Fibroblast of skin of back (primary cell): Measurements from ENCODE around the gene CYFIP1.

Source experiments
- DNase-seq: peaks from one replicate; pipeline ENCODE4 v3.0.0-alpha.2; 2013

The CYFIP1 gene

DNA sequence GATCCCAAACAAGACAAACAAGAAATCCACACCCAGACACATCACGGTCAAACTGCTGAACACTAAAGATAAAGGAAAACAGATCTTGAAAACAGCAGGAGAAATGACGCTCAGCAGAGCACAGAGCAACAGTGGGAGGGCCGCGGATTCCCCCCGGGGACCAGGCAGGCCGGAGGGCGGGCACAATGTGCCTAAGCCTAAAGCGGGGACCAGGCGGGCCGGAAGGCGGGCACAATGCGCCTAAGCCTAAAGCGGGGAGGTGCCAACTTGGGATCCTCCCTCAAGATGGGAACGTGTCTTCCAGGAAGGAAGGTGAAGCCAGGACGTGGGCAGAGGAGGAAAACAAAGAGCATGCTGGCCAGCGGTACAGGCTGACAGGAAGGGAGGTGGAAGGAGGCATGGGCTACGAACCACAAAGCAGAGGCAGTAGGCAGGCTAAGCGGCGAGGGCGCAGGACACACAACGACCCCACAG is 31.1 kb downstream of the CYFIP1 start:
- DNase-seq, result peak; percentile 75

DNA sequence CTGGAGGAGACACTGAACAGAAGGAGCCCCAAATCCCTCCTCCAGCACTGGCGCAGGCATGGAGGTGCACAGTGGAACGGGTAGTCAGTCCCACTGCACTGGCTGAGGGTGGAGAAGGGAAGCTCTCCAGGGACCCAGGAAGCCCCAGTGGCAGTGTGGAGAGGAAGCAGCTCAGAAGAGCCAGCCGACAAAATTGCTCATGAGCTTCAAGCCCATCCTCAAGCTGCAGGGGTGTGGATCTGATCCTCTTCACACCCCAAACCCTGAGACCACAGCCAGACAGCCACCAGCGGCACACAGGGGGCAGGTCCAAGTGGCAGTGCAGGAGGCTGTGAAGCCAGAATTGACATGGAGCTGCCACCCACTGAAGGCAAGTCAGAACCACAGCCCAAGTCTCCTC is 32.1 kb downstream of the CYFIP1 start:
- DNase-seq, result no peak

DNA sequence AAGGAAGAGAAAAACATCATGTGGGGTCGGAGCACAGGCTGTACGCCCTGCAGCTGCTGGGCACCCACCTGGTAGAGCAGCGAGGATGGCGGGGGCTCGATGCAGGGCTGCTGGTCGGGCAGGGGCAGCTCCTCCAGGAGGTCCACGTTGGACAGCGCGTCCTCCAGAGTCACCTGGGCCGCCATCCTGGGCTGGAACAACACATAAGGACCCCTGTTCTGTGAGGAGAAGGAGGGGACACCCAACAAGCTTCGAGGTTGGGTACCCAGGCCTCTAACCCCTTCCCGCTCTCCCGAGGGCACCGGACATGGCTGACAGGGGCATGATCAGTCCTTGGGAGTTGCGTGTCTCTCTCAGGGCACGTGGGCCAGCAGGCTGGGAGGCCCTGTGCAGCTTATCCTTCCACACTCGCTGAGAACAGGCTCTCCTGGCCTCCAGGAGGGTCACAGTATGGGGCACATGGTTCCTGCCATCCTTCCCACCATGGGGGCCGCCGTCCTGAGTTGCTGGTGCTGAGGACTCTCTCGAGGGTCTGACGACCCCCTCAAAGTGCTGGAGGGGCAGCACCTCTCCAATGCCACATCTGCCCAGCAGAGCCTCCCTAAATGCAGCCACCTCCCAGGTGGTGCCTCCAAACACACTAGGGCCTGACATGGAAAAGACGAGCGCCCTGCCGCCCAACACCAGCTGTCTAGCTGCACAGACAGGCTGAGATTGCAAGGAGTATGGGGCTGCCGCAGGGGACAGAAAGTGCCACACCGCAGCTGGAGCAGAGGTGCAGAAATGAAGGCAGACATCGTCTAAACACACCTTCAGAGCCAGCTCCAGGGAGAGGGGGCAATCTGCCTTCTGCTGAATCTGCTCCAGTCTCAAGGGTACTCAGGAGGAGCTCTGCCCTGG is 32.8 kb downstream of the CYFIP1 start:
- no peak for DNase-seq

DNA sequence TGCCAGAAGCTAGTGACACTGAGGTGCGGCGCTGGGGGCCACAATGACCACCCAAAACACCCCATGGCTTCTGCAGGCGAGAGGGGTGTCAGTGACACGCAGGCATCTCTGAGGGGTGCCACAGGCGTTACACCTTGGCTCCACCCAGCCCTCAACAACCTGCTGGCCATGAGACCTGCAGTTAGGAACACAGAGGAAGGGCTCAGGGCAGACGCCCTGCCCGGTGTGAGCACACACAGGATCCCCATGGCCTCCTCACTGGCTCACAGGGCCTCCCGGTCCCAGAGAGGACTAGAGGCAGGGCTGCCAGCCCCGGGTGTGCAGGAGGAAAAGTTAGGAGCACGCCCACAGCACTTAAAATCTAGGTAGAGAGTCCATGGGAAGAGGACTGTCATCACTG is 35.1 kb downstream of the CYFIP1 start:
- DNase-seq, result no peak

DNA sequence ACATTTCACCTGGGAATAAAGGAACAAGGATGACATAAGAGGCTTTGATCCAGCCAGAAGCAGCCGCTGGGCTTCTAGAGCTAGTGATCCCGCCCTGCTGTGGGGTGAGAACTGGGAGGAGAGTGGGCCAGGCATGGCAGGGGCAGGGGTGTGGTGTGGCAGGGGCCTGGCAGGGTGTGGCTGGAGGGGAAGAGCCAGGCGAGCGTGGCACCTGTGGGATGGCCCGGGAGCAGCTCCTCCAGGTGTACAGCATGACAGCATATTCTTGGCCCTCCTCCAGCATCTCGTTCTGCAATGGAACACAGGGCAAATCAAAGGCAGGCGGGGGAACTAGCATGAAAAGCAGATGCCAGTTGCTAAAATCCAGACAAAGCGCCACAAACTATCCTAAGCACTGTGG is 35.5 kb downstream of the CYFIP1 start:
- no peak for DNase-seq

DNA sequence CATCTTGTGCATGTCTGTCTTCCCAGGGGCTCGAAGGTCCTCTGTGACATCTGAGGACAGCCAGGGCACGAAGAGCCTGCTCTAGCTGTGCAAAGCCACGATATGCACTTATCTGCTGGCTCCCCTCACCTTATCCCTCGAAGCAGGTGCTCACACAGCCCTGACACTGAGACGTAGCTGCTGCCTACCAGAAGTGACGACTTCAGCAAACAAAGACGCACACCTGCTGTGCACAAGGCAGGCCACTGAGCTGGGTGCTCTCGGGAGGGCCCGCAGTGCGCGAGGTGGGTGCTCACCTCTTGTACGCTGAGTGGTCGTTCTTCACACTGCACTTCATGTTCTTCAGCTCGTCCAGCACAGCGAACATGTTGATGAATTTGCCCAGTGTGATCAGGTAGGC is 37.3 kb downstream of the CYFIP1 start:
- DNase-seq, result no peak

DNA sequence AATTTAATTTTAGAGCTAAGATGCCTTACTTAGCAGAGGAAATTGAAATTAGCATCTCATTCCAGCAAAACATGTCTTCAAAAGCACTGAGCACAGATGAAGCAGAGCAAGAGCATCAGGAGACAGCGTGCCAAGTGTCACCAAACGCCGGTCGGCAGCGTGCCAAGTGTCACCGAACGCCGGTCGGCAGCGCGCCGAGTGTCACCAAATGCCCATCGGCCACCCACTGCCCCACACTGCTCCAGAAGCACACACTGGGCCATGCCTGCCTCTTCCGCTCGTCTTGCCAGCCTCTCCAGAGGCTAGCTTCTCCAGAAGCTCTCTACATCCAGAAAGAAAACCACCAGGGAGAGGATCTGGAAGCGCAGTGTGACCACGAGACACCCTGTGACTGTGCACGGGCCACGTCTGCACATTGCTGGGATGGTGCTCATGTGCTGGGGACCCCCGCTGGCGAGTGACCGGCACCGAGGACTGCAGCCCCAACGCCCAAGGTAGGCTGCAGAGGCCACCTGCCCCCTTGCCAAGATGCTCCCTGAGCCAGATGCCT is 37.8 kb downstream of the CYFIP1 start:
- no peak for DNase-seq

DNA sequence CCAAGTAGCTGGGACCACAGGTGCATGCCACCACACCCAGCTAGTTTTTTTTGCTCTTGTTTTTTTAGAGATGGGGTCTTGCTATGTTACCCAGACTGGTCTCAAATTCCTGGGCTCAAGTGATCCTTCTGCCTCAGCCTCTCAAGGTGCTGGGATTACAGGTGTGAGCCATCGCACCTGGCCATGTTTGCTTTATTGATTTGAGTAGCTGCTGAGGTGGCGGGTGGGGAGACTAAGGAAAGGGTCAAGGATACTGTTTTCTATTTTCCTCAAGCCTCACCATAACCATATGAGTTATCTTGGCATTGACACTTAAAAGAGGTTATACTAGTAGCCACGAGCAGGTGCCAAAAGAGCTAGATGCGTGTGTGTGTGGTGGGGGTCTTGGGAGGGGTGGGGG is 39.0 kb downstream of the CYFIP1 start:
- no peak for DNase-seq

DNA sequence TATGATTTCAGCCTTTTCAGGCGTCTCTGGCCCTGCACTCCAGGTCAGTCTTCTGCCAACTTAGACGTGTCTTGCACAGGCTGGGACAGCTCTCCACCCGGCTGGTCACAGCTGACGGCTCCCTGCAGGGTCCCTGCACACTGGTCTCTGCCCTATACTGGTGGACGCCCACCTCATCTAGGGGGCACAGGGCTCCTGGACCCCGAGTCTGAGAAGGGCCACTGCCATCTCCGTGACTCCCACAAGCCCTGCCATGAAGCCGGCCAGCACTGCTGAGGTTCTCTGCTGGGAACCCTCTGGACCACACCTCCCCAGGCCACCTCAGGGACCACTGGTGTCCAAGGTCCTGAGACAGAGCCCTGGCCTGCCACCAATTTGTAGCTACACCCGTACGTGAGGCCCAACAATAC is 40.5 kb downstream of the CYFIP1 start:
- no peak for DNase-seq

DNA sequence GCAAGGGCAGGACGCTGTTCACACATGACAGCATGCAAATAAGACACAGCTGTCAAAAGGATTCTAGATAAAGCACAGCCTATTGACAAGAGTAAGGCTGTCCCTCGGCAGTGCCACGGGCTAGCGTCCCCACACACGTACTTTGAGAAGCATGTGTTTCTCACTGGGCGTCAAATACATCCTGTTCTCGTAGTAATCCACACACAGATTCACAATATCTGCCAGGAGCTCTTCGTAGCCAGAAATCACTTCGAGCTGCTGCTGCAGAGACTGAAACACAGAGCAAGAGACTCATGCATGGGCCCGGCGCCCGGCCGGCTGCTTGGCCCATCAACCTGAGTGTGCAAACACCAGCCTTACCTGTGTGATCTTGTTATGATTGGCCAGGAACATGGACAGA is 41.1 kb downstream of the CYFIP1 start:
- DNase-seq, result no peak

DNA sequence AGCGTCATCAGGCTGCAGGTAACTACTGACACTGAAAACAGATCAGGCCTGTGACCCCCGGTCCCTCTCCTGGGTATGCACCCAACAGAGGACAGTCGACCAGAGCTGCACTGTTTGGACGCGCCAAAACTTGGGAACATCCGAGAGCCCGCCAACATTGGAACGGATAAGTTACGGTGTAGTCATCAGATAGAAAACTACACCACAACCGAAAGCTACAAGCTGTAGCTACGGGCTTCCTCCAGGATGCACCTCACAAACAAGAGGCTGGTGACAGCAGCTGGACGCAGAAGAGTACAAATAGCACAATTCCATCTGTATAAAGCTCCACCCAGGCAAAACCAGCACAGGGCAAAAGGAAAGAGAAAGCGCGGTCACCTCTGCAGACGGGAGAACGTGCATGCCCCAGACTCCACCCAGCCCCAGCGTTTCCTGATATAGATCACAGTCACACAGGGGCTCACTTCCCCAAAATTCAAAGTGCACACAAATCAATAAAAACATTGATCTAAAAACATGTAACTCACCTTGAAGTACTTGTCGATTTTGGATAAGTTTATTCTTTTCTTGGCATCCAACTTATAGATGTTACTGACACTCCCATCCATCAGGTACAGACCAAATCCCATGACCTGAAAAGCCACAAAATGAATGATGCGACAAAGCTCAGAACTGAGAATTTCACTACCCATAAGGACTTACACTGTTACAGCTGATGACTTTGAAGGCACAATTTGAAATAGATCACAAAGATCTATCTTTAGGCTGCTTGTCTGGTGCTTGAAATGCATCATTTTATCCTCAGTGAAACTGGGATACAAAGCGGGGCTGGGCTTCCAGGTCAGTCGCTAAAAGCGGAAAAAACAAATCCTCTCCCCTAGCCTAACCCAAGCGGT is 43.3 kb downstream of the CYFIP1 start:
- no peak for DNase-seq

DNA sequence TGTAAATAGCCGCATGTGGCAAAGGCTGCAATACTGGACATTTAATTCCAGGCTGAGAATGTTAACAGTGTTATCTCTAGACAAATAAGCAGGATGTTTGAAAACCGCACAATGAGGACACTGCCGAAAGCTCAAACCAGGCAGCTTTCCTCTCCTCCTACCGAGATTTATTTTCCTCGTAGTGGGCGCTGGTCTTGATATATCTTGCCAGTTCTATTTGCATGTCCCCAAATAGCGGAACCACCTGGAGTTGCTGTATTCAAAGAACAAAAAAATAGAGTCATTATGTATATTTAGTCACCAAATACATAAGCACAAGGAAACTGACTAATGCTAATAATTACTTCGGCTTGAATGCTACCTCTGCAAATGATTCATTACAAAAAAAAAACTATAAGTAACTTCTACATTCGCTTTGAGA is 46.5 kb downstream of the CYFIP1 start:
- DNase-seq, result no peak

DNA sequence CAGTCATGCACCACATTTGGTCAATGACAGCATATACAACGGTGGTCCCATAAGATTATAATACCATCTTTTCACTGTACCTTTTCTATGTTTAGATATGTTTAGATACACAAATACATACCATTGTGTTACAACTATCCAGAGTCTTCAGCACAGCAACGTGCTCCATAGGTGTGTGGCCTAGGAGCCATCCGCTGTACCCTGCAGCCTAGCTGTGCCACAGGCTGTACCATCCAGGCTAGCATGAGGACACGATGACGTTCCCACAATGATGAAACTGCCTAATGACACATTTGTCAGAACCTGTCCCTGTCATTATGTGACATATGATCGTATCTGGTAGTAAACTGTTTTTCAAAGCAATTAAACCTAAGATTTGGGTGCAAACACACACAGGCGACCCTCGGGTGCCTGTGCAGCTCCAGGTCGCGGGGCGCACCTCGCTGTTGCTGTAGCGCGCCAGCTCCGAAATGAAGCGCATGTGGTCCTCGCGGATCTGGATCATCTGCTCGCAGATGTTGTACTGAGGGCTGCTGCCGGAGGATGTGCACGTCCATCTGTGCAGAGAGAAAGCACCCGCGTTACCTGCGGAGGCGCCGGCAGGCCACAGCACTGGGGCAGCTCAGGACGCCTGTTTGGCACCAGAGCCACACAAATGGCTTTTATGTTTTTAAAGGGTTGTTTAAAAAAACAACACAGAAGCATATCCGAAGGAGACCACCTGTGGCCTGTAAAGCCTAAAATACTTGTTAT is 48.2 kb downstream of the CYFIP1 start:
- DNase-seq, result no peak

DNA sequence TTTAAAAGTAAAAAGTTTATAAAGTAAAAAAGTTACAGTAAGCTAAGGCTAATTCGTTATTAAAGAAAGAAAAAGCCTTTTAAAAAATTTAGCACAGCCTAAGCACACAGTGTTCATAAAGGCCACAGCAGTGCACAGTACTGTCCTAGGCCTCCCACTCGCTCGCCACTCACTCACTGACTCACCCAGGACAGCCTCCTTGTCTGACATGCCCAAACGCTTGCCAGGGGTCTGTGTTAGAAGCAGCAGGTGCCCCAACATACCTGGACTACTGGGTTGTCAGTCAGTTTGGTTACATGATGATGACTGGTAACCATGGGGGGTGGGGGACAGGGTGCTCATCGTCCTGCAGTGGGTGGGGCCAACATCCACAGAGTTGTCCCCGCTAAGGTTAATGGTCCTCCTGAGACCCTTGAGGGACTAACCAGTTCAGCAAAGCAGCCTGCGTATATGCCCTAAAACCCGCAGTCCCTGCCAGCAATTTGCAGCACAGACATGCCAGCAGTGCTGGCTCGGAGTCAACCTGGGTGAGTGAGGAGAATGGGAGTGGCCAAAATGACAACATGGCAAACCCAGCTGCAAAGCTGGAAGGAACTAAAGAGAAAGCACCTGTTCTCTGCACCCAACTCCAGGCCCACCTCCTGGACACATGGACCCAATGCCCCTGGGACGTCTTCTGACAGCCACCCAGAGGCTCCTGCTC is 49.2 kb downstream of the CYFIP1 start:
- no peak for DNase-seq

DNA sequence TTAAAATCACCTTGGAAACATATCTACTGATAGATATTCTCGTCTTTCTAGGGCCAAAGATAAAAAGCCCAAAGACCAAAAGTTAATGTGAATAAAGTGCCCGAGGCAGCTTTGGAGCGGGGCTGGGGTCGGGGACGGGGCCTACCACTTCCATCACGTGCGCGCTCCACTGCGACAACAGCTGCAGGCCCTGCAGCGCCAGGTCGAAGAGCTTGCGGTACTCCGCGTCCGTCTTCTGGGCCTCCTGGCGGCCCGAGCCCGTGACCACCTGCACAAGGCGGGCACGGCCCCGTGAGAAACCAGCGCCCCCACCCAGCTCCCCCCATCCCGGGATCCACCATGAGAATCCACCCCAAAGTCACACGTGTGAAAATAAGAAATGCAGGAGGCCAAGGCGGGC is 52.4 kb downstream of the CYFIP1 start:
- no peak for DNase-seq

DNA sequence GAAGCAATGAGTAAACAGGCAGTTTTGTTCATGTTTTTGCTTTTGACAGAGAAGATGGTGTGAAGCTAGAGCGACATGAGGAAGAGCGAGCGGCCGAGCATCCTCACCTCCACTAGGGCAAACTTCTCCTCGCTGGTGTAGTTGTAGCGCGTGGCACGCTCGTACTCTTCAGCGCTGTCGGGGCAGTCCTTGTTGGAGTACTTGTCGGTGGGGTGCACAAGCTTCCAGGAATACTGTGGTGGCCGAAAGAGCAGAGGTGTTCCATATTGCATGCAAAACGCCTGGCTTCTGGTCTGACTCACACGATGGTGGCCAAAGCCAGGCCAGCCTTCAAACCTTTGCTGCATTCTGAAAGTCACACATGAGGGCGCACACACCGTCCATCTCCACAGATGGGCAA is 54.3 kb downstream of the CYFIP1 start:
- no peak for DNase-seq

DNA sequence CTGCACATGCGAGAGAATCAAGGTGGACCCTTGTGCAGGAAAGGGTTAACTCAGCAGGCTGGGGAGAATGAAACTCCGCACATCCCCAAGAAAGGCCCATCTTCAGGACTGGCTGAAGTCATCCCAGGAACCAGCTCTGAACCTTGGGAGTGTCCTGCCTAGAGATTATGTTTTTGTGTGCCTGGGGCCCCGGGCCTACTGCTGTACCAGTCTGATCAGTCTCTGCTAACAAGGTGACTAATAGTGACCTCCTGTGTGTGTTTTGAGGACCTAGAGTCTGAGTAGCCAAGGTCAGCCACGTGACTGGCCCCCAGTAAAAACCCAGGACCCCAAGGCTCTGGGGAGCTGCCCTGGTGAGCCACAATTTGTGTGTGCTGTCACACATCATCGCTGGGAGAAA is 58.2 kb downstream of the CYFIP1 start:
- DNase-seq, result no peak

DNA sequence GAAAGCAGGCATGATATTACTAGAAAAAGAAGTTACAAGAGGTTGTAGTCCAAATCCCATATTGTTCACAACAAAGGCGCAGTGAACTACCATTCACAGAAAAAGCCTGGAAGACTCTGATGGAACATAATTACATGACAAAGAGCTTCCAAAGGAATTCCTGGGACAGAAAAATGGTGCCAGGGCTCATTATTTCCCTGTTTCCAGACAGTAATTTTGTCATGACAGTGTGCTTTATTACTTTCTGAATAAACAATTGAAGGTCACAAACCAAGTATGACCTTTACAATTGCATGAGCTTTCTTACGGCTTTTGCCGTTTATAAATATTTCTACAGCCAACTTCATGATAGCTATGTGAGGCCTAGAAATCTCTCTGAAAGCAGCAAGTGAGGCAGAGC is 61.0 kb downstream of the CYFIP1 start:
- DNase-seq, result no peak

DNA sequence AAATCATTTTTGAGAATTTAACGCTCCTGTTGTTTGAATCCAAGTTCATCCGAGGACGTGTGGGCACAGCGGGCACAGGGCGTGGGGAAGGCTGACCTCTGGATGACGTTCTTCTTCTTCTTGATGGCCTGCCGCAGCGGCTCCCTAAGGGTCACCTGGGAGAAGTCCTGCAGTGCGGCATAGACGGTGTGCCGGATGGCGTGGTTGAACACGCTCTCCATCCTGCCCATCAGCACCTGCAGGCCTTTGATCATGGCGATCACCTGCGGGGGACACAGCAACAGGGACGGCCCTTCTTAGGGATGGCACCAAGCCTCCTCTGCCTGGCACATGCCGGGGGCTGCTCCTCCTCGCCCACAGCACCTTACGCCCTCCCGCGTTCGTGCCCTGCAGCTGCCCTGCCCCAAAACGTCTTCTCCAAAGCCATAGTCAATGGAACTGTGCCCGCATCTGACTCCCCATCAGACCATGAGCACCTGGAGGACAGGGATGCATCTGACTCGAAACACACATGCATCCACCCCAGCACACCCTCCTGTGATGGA is 61.5 kb downstream of the CYFIP1 start:
- no peak for DNase-seq

DNA sequence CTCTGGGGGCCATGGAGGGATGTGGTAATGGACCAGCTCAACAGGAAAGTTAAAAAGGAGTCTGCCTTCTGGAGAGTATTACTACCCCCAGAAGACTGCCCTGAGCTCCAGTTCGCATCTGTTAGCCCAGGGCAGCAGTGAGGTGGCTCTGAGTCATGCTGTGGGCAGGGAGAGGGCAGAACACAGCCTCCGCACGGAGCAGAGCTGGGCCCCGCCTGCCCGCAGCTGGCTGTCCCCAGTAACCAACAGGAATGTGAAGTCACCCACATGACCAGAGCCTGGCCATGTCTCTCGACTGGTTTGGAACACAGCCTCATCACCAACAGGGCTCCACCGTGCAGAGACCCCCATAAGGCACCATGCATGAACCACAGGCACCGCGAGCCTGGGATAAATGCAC is 62.1 kb downstream of the CYFIP1 start:
- peak; percentile 50 for DNase-seq

DNA sequence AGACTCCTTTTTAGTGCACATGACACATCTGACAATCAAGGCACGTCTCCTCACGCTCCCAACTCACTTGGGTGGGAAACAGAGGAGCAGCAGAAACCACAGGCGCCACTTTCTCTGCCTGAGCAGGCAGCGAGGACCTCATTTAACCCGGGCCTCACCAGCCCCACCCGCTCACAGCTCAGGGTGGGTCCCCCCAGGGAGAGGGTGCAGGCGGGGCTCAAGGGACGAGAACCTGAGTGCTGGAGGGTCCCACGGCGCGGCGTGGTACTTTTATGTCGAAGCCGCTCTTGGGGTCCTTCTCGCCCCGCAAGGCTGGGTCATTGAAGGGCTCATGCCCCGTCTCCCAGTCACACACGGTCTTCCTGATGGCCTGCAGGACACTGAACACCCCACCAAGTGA is 62.6 kb downstream of the CYFIP1 start:
- DNase-seq, result no peak
